Measurements from ENCODE around the gene GMNN.
A peak's percentile ranks its signal among the peaks of the same experiment; 100 is the strongest.

GMNN gene

GRCh38 chr6:24818346-24818745 is 43.6 kb downstream of the GMNN start:
- no peak for DNase-seq

DNA sequence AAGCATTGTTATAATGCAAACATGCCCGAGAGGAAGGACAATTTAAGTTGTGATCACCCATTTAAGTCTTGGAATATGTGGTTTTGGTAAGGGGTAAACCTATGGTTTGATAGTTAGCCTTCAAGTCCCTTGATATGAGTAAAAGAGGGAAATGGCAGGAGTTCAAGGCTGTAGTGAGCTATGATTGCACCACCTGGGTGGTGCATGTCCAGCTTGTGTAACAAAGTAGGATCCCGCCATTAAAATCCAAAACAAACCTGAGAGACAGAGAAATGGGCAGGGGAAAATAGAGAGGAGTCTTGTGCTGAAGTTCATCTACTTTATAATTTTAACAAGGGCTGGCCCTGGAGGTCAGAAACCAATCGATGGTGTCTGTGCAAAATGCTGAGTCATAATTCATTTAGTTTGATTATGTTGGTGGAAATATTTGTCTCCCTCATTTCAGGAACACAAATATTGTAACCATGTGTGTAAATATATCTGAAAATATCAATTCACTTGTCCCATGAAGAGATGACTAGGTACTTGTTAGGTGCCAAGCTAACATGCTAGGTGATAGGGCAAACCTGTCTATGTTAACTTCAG is 47.2 kb downstream of the GMNN start:
- no peak for DNase-seq

DNA sequence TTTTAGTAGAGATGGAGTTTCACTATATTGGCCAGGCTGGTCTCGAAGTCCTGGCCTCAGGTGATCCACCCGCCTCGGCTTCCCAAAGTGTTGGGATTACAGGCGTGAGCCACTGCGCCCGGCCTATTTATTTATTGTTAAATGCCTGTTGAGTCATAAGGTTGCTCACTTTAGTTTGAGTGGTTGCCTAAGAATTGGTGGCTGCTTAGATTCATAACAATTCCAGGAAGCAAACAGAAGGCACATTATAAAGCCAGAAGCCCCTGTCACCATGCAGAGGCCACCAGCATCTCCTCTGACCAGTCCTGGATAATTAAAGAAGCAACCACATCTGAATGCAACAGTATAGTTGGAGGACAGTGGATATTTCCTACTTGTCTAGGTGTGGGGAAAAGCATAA is 48.0 kb downstream of the GMNN start:
- no peak for DNase-seq

GRCh38 chr6:24823185-24823584 is 48.4 kb downstream of the GMNN start:
- DNase-seq = no peak

- peak; percentile 82 for DNase-seq
These were observed 49.6 kb downstream of the GMNN start for GRCh38 chr6:24824142-24824938.

DNA sequence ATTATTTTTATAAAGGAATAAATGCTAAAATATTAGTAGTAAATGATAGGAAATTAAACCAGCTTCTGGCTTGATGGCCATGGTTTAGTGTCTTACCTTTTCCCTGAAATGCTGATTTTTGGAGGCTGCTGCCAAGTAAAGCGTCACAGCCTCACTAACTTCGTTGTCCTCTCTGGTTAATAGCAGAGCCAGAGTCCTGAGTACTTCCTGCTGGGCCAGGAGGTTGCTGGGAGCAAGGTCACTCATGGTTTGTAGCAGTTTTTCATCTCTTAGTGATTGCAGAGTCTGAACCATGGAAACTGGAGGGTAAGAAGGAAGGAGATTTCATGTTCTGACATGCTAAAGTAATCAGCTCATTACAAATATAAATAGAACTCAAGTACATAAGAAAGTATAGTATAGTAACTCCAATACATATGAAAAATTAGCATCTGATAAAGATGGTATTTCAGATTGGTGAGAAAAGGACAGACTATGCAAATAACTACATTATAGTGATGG is 50.4 kb downstream of the GMNN start:
- no peak for DNase-seq

GRCh38 chr6:24827162-24827561 is 52.4 kb downstream of the GMNN start:
- DNase-seq = peak; percentile 29

GRCh38 chr6:24827970-24828369 is 53.2 kb downstream of the GMNN start:
- no peak for DNase-seq

GRCh38 chr6:24829657-24830056 is 54.9 kb downstream of the GMNN start:
- DNase-seq = no peak

- no peak for DNase-seq
These were observed 57.3 kb downstream of the GMNN start for GRCh38 chr6:24831771-24832716.

GRCh38 chr6:24832794-24833193 is 58.1 kb downstream of the GMNN start:
- no peak for DNase-seq

GRCh38 chr6:24833711-24834386 is 59.1 kb downstream of the GMNN start:
- no peak for DNase-seq
